ENCODE results near the gene RBM7. TPM values are rescaled to one million over a fixed set of nuclear protein-coding genes. Genes with fewer than 3 reads are reported as not detected.

The RBM7 gene
- polyA plus RNA-seq, 1 experiment = 59.8 TPM

DNA sequence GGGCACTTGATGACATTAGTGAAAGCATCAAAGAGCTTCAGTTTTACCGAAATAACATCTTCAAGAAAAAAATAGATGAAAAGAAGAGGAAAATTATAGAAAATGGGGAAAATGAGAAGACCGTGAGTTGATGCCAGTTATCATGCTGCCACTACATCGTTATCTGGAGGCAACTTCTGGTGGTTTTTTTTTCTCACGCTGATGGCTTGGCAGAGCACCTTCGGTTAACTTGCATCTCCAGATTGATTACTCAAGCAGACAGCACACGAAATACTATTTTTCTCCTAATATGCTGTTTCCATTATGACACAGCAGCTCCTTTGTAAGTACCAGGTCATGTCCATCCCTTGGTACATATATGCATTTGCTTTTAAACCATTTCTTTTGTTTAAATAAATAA, 49.4 kb downstream of the RBM7 start:
- no peaks in the 10 kb centered on the region for H3K9me3 ChIP-seq (ENCODE audit: control insufficient read depth, insufficient read depth, low read length)
- CTCF ChIA-PET = interaction anchor here (0.7 to 2.7 kb wide), 3 partner anchors 19 to 132 kb away, joined by 3 to 12 read pairs (median 4); no protein-coding TSS in a partner anchor
- POLR2A ChIA-PET = no interaction called here
- no peak overlapping the region for H3K27ac ChIP-seq (ENCODE audit: low read depth, low read length)
- TF ChIP-seq, protein P1, sequence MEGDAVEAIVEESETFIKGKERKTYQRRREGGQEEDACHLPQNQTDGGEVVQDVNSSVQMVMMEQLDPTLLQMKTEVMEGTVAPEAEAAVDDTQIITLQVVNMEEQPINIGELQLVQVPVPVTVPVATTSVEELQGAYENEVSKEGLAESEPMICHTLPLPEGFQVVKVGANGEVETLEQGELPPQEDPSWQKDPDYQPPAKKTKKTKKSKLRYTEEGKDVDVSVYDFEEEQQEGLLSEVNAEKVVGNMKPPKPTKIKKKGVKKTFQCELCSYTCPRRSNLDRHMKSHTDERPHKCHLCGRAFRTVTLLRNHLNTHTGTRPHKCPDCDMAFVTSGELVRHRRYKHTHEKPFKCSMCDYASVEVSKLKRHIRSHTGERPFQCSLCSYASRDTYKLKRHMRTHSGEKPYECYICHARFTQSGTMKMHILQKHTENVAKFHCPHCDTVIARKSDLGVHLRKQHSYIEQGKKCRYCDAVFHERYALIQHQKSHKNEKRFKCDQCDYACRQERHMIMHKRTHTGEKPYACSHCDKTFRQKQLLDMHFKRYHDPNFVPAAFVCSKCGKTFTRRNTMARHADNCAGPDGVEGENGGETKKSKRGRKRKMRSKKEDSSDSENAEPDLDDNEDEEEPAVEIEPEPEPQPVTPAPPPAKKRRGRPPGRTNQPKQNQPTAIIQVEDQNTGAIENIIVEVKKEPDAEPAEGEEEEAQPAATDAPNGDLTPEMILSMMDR (IDR thresholded peaks at IDR 0.05; ENCODE audit: low read depth, low read length) = no peak
- H3K27me3 ChIP-seq (ENCODE audit: control insufficient read depth, insufficient read depth, low read length) = no peaks in the 10 kb centered on the region
- DNase-seq (ENCODE audit: low read depth, low spot score) = no peak
- H3K4me3 ChIP-seq (ENCODE audit: low read depth, low read length) = no peak overlapping the region

DNA sequence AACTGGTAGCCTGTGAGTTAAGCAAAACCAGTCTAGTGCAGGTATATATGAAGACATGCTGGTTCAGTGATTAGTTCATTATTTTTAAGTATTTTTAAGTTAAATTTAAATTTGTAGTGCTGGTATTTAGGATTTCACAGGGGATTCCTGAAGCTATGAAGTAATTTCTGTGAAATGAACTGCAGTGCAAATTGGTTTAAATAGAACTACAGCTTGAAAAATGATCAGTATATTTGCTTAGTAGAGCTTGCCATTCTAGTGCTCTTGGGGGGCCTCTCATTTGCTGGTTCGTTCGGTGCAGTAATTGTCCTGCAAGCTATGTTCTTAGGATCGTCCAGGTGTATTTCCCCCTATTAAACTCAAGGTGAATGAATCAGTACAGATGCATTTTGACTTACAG, 51.9 kb downstream of the RBM7 start:
- no peaks in the 10 kb centered on the region for H3K9me3 ChIP-seq (ENCODE audit: control insufficient read depth, insufficient read depth, low read length)
- no peaks in the 10 kb centered on the region for H3K27me3 ChIP-seq (ENCODE audit: control insufficient read depth, insufficient read depth, low read length)
- CTCF ChIA-PET = interaction anchor here (0.7 to 2.7 kb wide), 3 partner anchors 104 to 171 kb away, joined by 3 to 12 read pairs (median 4); no protein-coding TSS in a partner anchor
- POLR2A ChIA-PET = no interaction called here
- no peak overlapping the region for H3K4me3 ChIP-seq (ENCODE audit: low read depth, low read length)
- H3K27ac ChIP-seq (ENCODE audit: low read depth, low read length) = no peak overlapping the region
- TF ChIP-seq, protein P1 (IDR thresholded peaks at IDR 0.05; ENCODE audit: low read depth, low read length) = no peak
- no peak for DNase-seq (ENCODE audit: low read depth, low spot score)

Other genes with a start within 250 kb of the RBM7 start
- 188 and 217 TPM in 2 replicates for gene NNMT, start 104.3 kb upstream of the RBM7 start, polyA plus RNA-seq (2011; rRNA removed)
- gene C11orf71, start 155 bp upstream of the RBM7 start, polyA plus RNA-seq (2011; rRNA removed) = 3.8 and 4.5 TPM in 2 replicates
- gene REXO2, start 38.8 kb downstream of the RBM7 start, polyA plus RNA-seq (2011; rRNA removed) = 310 and 401 TPM in 2 replicates
- not detected in 2 replicates for gene NXPE1, start 159.2 kb downstream of the RBM7 start, polyA plus RNA-seq (2011; rRNA removed)
- gene NXPE4, start 195.1 kb downstream of the RBM7 start, polyA plus RNA-seq (2011; rRNA removed) = not detected in 2 replicates